ENCODE data around the gene TFAP2D.

Gene TFAP2D

DNA sequence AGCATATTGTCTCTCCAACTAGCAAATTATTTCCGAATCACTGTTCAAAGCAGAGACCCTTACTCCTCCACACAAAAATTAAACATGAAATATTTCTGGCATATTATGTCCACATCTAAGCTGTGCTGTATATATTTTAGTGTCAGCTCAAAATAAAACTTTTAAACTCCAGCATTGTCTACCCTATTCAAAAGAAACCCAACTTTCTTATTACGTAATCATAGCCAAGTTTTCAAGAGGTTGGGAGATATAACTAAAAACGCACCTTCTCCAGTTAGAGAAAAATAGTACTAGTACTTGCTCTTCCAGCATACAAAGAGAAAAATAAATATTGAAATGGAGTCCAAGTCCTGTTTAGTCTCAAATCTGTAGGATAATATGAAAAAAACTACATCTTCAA, 24.1 kb upstream of the TFAP2D start:
- TF ChIP-seq, protein P1, sequence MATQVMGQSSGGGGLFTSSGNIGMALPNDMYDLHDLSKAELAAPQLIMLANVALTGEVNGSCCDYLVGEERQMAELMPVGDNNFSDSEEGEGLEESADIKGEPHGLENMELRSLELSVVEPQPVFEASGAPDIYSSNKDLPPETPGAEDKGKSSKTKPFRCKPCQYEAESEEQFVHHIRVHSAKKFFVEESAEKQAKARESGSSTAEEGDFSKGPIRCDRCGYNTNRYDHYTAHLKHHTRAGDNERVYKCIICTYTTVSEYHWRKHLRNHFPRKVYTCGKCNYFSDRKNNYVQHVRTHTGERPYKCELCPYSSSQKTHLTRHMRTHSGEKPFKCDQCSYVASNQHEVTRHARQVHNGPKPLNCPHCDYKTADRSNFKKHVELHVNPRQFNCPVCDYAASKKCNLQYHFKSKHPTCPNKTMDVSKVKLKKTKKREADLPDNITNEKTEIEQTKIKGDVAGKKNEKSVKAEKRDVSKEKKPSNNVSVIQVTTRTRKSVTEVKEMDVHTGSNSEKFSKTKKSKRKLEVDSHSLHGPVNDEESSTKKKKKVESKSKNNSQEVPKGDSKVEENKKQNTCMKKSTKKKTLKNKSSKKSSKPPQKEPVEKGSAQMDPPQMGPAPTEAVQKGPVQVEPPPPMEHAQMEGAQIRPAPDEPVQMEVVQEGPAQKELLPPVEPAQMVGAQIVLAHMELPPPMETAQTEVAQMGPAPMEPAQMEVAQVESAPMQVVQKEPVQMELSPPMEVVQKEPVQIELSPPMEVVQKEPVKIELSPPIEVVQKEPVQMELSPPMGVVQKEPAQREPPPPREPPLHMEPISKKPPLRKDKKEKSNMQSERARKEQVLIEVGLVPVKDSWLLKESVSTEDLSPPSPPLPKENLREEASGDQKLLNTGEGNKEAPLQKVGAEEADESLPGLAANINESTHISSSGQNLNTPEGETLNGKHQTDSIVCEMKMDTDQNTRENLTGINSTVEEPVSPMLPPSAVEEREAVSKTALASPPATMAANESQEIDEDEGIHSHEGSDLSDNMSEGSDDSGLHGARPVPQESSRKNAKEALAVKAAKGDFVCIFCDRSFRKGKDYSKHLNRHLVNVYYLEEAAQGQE (IDR thresholded peaks at IDR 0.05; ENCODE audit: insufficient read depth in 1 of 2, low read depth in 2 of 2, low read length in 2 of 2), result no peak
- TF ChIP-seq FOXP2 (optimal IDR thresholded peaks at IDR 0.05; ENCODE audit: borderline replicate concordance, extremely low read depth, extremely low read length, insufficient read depth) (no peak), SIN3A (IDR thresholded peaks at IDR 0.05; ENCODE audit: borderline replicate concordance, insufficient read depth, low read length) (no peak), POLR2AphosphoS5 (IDR thresholded peaks at IDR 0.05; ENCODE audit: low read depth, low read length) (no peak), TAF1 (IDR thresholded peaks at IDR 0.05; ENCODE audit: borderline replicate concordance, insufficient read depth, low read length) (no peak)

DNA sequence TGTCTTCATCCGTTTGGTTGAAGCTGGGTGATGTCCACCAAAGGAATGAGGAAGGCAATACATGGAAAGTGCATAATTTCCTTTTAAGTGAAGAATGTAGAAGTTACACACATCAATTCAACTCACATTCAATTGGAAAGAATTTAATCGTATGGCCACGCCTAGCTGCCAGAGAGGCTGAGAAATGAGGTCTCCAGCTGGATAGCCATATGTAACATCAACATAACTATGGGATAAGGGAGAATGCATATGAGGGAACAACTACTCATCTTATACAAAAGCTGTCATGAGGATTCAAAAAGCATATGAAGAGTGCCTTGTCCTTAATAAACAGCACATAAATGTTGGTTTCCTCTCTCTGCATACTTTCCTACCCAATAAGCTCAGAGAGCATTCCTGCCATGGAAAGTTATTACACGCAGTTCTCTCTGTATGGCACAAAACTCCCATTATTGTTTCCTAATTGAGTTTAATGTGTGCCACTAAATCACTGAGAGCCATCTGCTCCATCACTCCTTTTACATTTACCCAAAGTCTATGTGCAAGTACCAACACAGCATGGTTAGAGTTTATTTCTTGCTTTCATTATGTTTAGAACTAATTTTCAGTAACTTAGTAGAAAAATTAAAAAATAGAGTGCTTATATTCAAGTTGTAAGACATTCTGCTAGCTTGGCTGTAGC, 21.4 kb upstream of the TFAP2D start:
- TF ChIP-seq POLR2AphosphoS5 (IDR thresholded peaks at IDR 0.05; ENCODE audit: low read depth, low read length), result no peak
- TF ChIP-seq, protein P1 (IDR thresholded peaks at IDR 0.05; ENCODE audit: insufficient read depth in 1 of 2, low read depth in 2 of 2, low read length in 2 of 2), result no peak
- no peak for TF ChIP-seq FOXP2 (optimal IDR thresholded peaks at IDR 0.05; ENCODE audit: borderline replicate concordance, extremely low read depth, extremely low read length, insufficient read depth)
- TF ChIP-seq TAF1 (IDR thresholded peaks at IDR 0.05; ENCODE audit: borderline replicate concordance, insufficient read depth, low read length), result no peak
- no peak for TF ChIP-seq SIN3A (IDR thresholded peaks at IDR 0.05; ENCODE audit: borderline replicate concordance, insufficient read depth, low read length)

DNA sequence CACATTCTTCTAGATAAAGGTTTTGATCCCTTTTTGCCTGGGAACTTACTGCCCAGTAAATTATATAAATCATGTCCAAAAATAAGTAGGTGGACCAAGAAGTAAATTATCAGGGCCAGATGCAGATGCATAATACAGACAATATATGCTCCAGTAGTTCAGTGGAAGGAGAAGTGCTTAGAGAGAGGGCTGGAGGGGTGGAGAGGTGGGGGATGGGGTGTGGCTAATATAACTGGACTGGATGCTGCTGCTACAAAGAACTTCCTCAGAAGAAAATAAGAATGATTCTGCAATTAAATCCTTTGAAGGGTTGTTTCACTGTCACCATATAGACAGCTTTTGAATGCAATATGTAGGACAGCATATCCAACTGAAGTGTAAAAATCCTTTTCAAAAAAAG, 14.8 kb upstream of the TFAP2D start:
- TF ChIP-seq FOXP2 (optimal IDR thresholded peaks at IDR 0.05; ENCODE audit: borderline replicate concordance, extremely low read depth, extremely low read length, insufficient read depth) (no peak), TAF1 (IDR thresholded peaks at IDR 0.05; ENCODE audit: borderline replicate concordance, insufficient read depth, low read length) (no peak), POLR2AphosphoS5 (IDR thresholded peaks at IDR 0.05; ENCODE audit: low read depth, low read length) (no peak), SIN3A (IDR thresholded peaks at IDR 0.05; ENCODE audit: borderline replicate concordance, insufficient read depth, low read length) (no peak)
- TF ChIP-seq, protein P1 (IDR thresholded peaks at IDR 0.05; ENCODE audit: insufficient read depth in 1 of 2, low read depth in 2 of 2, low read length in 2 of 2), result no peak

DNA sequence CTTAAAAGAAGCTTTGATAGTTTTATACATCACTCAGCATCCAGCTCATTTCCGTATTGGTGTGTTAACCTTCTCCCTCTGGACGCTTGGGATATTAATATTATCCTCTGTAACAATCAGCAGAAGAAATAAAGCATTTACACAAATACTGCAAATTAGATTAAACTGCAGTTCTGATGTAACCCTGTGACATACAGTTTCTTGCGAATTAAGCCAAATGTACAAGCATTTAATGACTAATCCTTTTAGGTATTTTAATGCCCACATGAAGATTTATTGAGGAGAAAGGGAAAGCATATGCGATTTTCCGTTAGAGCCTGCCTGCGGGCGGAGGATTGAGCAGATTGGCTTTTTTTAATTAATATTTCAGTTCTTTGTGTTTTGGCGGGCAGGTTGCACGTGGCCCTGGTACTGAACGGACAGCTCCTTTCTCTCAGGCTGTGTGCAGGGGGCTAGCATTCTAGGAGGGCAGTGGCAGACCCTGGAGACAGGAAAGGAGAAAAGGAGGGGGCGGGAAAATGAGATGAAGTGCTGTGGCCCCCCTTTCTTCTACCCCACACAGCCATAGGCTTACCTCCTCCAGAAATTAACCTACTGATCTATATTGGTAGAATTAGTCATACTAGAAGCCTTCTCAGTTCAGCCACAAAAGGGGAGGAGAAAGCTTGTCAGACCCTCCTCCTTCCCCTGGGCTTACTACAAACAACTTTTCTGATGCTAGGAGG, 14.1 kb upstream of the TFAP2D start:
- TF ChIP-seq, protein P1 (IDR thresholded peaks at IDR 0.05; ENCODE audit: insufficient read depth in 1 of 2, low read depth in 2 of 2, low read length in 2 of 2), result peak; percentile 69 to 91
- TF ChIP-seq SIN3A (IDR thresholded peaks at IDR 0.05; ENCODE audit: borderline replicate concordance, insufficient read depth, low read length), result no peak
